ENCODE measurements around the gene TIMM17B.
"Not testable (repeated sequence)": the region's sequence is repeated elsewhere in the genome, so short reads cannot be mapped to it uniquely, and the experiment has no call there.

Gene TIMM17B

GRCh38 chrX:48893556-48894348 lies 3.8 kb downstream of the TIMM17B start:
- no peak for DNase-seq

GRCh38 chrX:48892896-48893295 lies 4.7 kb downstream of the TIMM17B start:
- DNase-seq = no peak

- DNase-seq = peak; percentile 80 to 81
Observed at GRCh38 chrX:48891402-48892288, 5.9 kb downstream of the TIMM17B start.

- no peak for DNase-seq
Observed at GRCh38 chrX:48890934-48891401, 6.6 kb downstream of the TIMM17B start.

GRCh38 chrX:48890296-48890925 lies 7.2 kb downstream of the TIMM17B start:
- no peak for DNase-seq

GRCh38 chrX:48886586-48886985 lies 11.0 kb downstream of the TIMM17B start:
- DNase-seq = not testable (repeated sequence)

GRCh38 chrX:48883729-48884128 lies 13.8 kb downstream of the TIMM17B start:
- DNase-seq = no peak

- DNase-seq = peak; percentile 63 to 65
Observed at GRCh38 chrX:48876944-48877343, 20.6 kb downstream of the TIMM17B start.

GRCh38 chrX:48872017-48872416 lies 25.6 kb downstream of the TIMM17B start:
- DNase-seq = not testable (repeated sequence)

GRCh38 chrX:48864210-48864609 lies 33.4 kb downstream of the TIMM17B start:
- no peak for DNase-seq

- no peak for DNase-seq
Observed at GRCh38 chrX:48854898-48855297, 42.7 kb downstream of the TIMM17B start.

GRCh38 chrX:48854121-48854804 lies 43.3 kb downstream of the TIMM17B start:
- not testable (repeated sequence) for DNase-seq

- DNase-seq = not testable (repeated sequence)
Observed at GRCh38 chrX:48853494-48853893, 44.1 kb downstream of the TIMM17B start.

- DNase-seq = no peak
Observed at GRCh38 chrX:48852857-48853256, 44.7 kb downstream of the TIMM17B start.

- no peak for DNase-seq
Observed at GRCh38 chrX:48848847-48849246, 48.7 kb downstream of the TIMM17B start.
